ENCODE data around the gene USP20.

GRCh38 chr9:129810788-129811187 is 24.5 kb upstream of the USP20 start:
- TF ChIP-seq, protein P1, sequence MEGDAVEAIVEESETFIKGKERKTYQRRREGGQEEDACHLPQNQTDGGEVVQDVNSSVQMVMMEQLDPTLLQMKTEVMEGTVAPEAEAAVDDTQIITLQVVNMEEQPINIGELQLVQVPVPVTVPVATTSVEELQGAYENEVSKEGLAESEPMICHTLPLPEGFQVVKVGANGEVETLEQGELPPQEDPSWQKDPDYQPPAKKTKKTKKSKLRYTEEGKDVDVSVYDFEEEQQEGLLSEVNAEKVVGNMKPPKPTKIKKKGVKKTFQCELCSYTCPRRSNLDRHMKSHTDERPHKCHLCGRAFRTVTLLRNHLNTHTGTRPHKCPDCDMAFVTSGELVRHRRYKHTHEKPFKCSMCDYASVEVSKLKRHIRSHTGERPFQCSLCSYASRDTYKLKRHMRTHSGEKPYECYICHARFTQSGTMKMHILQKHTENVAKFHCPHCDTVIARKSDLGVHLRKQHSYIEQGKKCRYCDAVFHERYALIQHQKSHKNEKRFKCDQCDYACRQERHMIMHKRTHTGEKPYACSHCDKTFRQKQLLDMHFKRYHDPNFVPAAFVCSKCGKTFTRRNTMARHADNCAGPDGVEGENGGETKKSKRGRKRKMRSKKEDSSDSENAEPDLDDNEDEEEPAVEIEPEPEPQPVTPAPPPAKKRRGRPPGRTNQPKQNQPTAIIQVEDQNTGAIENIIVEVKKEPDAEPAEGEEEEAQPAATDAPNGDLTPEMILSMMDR (IDR thresholded peaks at IDR 0.05): no peak
- TF ChIP-seq POLR2A (IDR thresholded peaks at IDR 0.05): no peak
